ENCODE measurements around the gene PCDH17. TPM values are rescaled to one million over a fixed set of nuclear protein-coding genes. Genes with fewer than 3 reads are reported as not detected.
A peak's percentile ranks its signal among the peaks of the same experiment; 100 is the strongest.

The PCDH17 gene
- total RNA-seq, 1 experiment from 2014 or later = 0.11 TPM

DNA sequence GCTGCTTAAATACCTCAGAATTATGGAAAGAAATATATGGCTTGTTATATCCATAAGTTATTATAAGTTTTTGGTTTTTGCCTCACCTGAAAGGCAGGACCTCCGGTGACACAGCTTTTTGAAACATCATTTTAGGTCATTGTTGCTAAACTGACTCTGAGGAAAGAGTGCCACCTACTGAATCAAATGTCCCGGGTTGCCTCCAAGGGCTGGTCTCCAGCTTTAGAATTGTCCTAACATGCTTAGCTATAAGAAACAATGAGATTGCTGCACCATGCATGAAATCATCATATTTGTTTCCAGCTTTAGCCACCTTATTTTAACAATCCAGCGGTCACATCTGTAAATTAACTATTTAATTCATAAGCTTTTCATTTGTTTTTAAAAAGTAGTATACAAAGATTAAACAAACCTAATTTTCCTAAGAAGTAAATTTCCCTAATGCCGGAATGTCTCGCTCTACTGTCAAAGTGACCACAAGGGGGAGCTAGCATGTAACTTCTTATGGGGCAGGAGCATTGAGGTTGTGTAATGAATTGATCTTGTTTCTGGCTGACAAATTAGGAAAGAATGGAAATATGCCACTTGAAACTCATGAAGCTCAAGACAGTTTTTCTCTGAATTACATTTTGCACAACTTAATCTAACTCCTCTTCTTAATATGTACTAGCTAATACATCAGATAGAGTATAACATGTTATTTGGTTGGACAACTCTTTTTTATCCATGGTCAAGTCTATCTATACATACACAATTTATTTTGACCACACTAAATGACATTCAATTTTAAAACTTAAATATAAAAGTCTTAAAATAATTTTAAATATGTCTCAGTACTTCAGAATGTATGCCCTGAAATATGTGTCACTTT, 6.7 kb upstream of the PCDH17 start:
- TF ChIP-seq, protein P1, sequence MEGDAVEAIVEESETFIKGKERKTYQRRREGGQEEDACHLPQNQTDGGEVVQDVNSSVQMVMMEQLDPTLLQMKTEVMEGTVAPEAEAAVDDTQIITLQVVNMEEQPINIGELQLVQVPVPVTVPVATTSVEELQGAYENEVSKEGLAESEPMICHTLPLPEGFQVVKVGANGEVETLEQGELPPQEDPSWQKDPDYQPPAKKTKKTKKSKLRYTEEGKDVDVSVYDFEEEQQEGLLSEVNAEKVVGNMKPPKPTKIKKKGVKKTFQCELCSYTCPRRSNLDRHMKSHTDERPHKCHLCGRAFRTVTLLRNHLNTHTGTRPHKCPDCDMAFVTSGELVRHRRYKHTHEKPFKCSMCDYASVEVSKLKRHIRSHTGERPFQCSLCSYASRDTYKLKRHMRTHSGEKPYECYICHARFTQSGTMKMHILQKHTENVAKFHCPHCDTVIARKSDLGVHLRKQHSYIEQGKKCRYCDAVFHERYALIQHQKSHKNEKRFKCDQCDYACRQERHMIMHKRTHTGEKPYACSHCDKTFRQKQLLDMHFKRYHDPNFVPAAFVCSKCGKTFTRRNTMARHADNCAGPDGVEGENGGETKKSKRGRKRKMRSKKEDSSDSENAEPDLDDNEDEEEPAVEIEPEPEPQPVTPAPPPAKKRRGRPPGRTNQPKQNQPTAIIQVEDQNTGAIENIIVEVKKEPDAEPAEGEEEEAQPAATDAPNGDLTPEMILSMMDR (conservative IDR thresholded peaks at IDR 0.05; ENCODE audit: low read depth, low read length) = peak; percentile 78
- no peak for TF ChIP-seq EZH2phosphoT487 (IDR thresholded peaks at IDR 0.05; ENCODE audit: borderline replicate concordance, low read length)
- CTCF ChIA-PET = interaction anchor here (0.6 to 1.4 kb wide), 2 partner anchors 91 to 97 kb away, joined by 4 to 6 read pairs; no protein-coding TSS in a partner anchor
- BruUV-seq (replicated peaks) = no TSS peak

DNA sequence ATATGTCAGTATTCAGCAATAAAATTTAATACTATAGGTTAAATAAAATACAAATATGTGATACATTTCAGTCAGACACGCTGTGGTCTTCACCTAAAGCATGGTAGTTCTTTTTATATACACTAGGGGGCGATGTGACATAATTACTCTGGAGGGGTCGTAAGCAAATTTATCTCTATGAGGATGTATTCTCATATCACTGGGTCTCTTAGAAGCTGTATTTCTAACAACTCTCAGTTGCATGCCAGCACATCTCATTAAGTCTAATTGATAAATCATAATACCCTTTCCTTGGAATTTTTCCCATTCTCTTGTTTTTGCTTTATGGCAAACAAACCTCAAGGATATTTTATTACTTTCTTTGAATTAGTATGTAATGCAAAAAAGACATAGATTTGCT, 3.9 kb upstream of the PCDH17 start:
- Histone ChIP-seq H3K27me3 (ENCODE audit: low read length) (peaks cover 45% of the 10 kb centered on the region), H3K9me2 (replicated peaks; ENCODE audit: low read length) (no peaks in the 10 kb centered on the region), H3K4me1 (ENCODE audit: insufficient read depth, low read length) (no peaks in the 10 kb centered on the region), H3K4me2 (ENCODE audit: low read length) (no peak overlapping the region), H3K79me2 (ENCODE audit: low read length) (no peaks in the 10 kb centered on the region), H3F3A (ENCODE audit: low read length, unreplicated experiment) (no peaks in the 10 kb centered on the region), H3K36me3 (ENCODE audit: low read depth, low read length) (peaks cover 2% of the 10 kb centered on the region; the same call in 1 of the 2 replicates), H3K27ac (ENCODE audit: low read length) (no peak overlapping the region), H3K9me3 (ENCODE audit: low read length) (no peaks in the 10 kb centered on the region), H4K20me1 (ENCODE audit: low read length) (no peaks in the 10 kb centered on the region), H3K9ac (ENCODE audit: low read length) (no peak overlapping the region), H3K4me3 (ENCODE audit: low read length) (no peak overlapping the region), H2AFZ (ENCODE audit: low read length) (no peak overlapping the region)
- peak; percentile 41 for DNase-seq
- intact Hi-C loops (cut with micrococcal nuclease) = loop anchor here (5.0 to 10.0 kb wide), 3 partner anchors 90 to 1687 kb away; no protein-coding TSS in a partner anchor
- ChIA-PET CTCF (no interaction called here), POLR2A (ENCODE audit: unreplicated experiment) (no interaction called here)
- BruUV-seq (replicated peaks) = no TSS peak
- no peak for ATAC-seq
- TF ChIP-seq, protein P1 (conservative IDR thresholded peaks at IDR 0.05; ENCODE audit: low read depth, low read length) = peak; percentile 66
- no peak for TF ChIP-seq EZH2phosphoT487 (IDR thresholded peaks at IDR 0.05; ENCODE audit: borderline replicate concordance, low read length)

More for the DNA sequence above, 6.7 kb upstream of the PCDH17 start:
- DNase-seq = peak; percentile 64
- H3K27me3 ChIP-seq (ENCODE audit: low read length) = peaks cover 16% of the 10 kb centered on the region
- no peaks in the 10 kb centered on the region for H3K9me3 ChIP-seq (ENCODE audit: low read length)
- no peaks in the 10 kb centered on the region for H3K9me2 ChIP-seq (replicated peaks; ENCODE audit: low read length)
- no peaks in the 10 kb centered on the region for H3F3A ChIP-seq (ENCODE audit: low read length, unreplicated experiment)
- H2AFZ ChIP-seq (ENCODE audit: low read length) = no peak overlapping the region
- H3K79me2 ChIP-seq (ENCODE audit: low read length) = no peaks in the 10 kb centered on the region
- no peak overlapping the region for H3K27ac ChIP-seq (ENCODE audit: low read length)
- peaks cover 2% of the 10 kb centered on the region; the same call in 1 of the 2 replicates for H3K36me3 ChIP-seq (ENCODE audit: low read depth, low read length)
- intact Hi-C loops (cut with micrococcal nuclease) = loop anchor here (5.0 to 10.0 kb wide), 3 partner anchors 93 to 1690 kb away; no protein-coding TSS in a partner anchor
- no peak overlapping the region for H3K4me3 ChIP-seq (ENCODE audit: low read length)
- peak; percentile 73 for ATAC-seq
- POLR2A ChIA-PET (ENCODE audit: unreplicated experiment) = no interaction called here
- no peaks in the 10 kb centered on the region for H4K20me1 ChIP-seq (ENCODE audit: low read length)
- no peaks in the 10 kb centered on the region for H3K4me1 ChIP-seq (ENCODE audit: insufficient read depth, low read length)
- no peak overlapping the region for H3K9ac ChIP-seq (ENCODE audit: low read length)
- H3K4me2 ChIP-seq (ENCODE audit: low read length) = no peak overlapping the region

DNA sequence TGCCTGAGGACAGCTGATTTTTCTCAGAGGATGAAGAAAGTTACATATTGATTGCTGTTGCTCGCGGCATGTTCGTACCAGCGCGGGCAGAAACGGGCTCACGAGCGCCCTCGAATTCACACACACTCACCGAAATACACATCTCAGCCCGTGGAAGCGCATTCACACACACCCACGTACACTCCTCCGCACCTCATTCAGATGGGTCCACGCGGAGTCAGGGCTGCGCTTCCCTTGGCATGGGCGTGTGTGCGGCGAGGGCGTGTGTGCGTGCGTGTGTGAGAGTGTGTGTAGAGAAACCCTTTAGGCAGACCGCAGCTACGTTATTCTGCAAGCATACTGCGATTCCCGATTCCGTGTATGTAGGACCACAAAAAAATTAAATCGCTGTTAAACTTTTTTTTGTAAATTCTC, 2.1 kb upstream of the PCDH17 start:
- POLR2A ChIA-PET (ENCODE audit: unreplicated experiment) = interaction anchor here (0.6 kb wide), 1 partner anchor 361 kb away, joined by 3 read pairs; no protein-coding TSS in a partner anchor
- Histone ChIP-seq H4K20me1 (ENCODE audit: low read length) (no peaks in the 10 kb centered on the region), H3K27me3 (ENCODE audit: low read length) (peaks cover 52% of the 10 kb centered on the region), H3K4me3 (ENCODE audit: low read length) (peak overlapping the region; percentile 46; the same call in 1 of the 2 replicates), H2AFZ (ENCODE audit: low read length) (0 out of 2 replicates have a peak overlapping the region, but pooled peaks have one; percentile 18), H3K4me2 (ENCODE audit: low read length) (peak overlapping the region; percentile 71; the same call in 1 of the 2 replicates), H3K36me3 (ENCODE audit: low read depth, low read length) (peaks cover 2% of the 10 kb centered on the region; the same call in 1 of the 2 replicates), H3K9me3 (ENCODE audit: low read length) (no peaks in the 10 kb centered on the region), H3K27ac (ENCODE audit: low read length) (no peak overlapping the region), H3K9ac (ENCODE audit: low read length) (no peak overlapping the region), H3F3A (ENCODE audit: low read length, unreplicated experiment) (no peaks in the 10 kb centered on the region), H3K79me2 (ENCODE audit: low read length) (no peaks in the 10 kb centered on the region), H3K4me1 (ENCODE audit: insufficient read depth, low read length) (no peaks in the 10 kb centered on the region), H3K9me2 (replicated peaks; ENCODE audit: low read length) (no peaks in the 10 kb centered on the region)
- intact Hi-C loops (cut with micrococcal nuclease) = loop anchor here (5.0 to 10.0 kb wide), 3 partner anchors 88 to 1685 kb away; no protein-coding TSS in a partner anchor
- DNase-seq = no peak
- TF ChIP-seq EZH2 (IDR thresholded peaks at IDR 0.05; ENCODE audit: low read length, unreplicated experiment) = no peak
- TF ChIP-seq, protein P1 (conservative IDR thresholded peaks at IDR 0.05; ENCODE audit: low read depth, low read length) = no peak
- no peak for TF ChIP-seq EZH2phosphoT487 (IDR thresholded peaks at IDR 0.05; ENCODE audit: borderline replicate concordance, low read length)
- CTCF ChIA-PET = no interaction called here
- ATAC-seq = no peak
- BruUV-seq (replicated peaks) = no TSS peak
